Neural cell (in vitro differentiated cells): ENCODE measurements around the gene BICDL1.

Experiments
- CTCF ChIP-seq: fragments of 450-650 bp; IDR thresholded peaks from 2 replicates; pipeline ENCODE4 v1.5.1; 2014; ENCODE audit warnings: antibody characterized with exemption, mild to moderate bottlenecking, moderate library complexity; ENCODE audit not compliant: poor library complexity, severe bottlenecking
- EP300 ChIP-seq: fragments of 450-650 bp; conservative IDR thresholded peaks from 2 replicates; pipeline ENCODE4 v1.6.1; 2014; ENCODE audit warnings: antibody characterized with exemption, mild to moderate bottlenecking, moderate library complexity; ENCODE audit not compliant: poor library complexity, severe bottlenecking
- EZH2 ChIP-seq: fragments of 200-600, 300-800 bp; shearing (Covaris generic), sonication (generic); IDR thresholded peaks from 2 replicates; pipeline ENCODE4 v1.6.1; 2014; ENCODE audit warnings: antibody characterized with exemption, low read length, borderline replicate concordance, mild to moderate bottlenecking; ENCODE audit not compliant: insufficient read depth, poor library complexity, severe bottlenecking
- POLR2AphosphoS5 ChIP-seq: IDR thresholded peaks from 2 replicates; pipeline ENCODE4 v1.6.1; 2012
- RAD21 ChIP-seq: fragments of 450-650 bp; conservative IDR thresholded peaks from 2 replicates; pipeline ENCODE4 v1.6.1; 2014; ENCODE audit warnings: antibody characterized with exemption, mild to moderate bottlenecking, moderate library complexity
- REST ChIP-seq: IDR thresholded peaks from 2 replicates; pipeline ENCODE4 v1.6.1; 2012; ENCODE audit warnings: borderline replicate concordance
- TAF1 ChIP-seq: IDR thresholded peaks from 2 replicates; pipeline ENCODE4 v1.6.1; 2012; ENCODE audit warnings: low read depth

- TF ChIP-seq TAF1 (no peak), EP300 (no peak), CTCF (no peak), RAD21 (no peak), REST (no peak), POLR2AphosphoS5 (no peak), EZH2 (no peak)
Measured at GRCh38 chr12:120090626-120091295, 101.7 kb downstream of the BICDL1 start.
